Measurements from ENCODE around the gene CD37.

GRCh38 chr19:49301165-49301865 lies 33.9 kb upstream of the CD37 start:
- TF ChIP-seq CTCF (IDR thresholded peaks at IDR 0.05) (peak in 1 of 3 donors; percentile 25), EP300 (IDR thresholded peaks at IDR 0.05) (no peak), POLR2A (IDR thresholded peaks at IDR 0.05) (no peak)

Data from ovary (tissue), 3 donors.